DOHH2 (cell line): ENCODE measurements around the gene MROH7.

Experiments
- H3F3A ChIP-seq: fragments of 200-600 bp; sonication (generic), shearing (Covaris generic); 2 replicates; pipeline ENCODE4 v1.6.0; 2016; ENCODE audit warnings: antibody characterized with exemption, mild to moderate bottlenecking; ENCODE audit not compliant: control insufficient read depth, insufficient read depth
- H3K27ac ChIP-seq: fragments of 200-600 bp; sonication (generic); 2 replicates; pipeline ENCODE4 v1.5.1; 2014; ENCODE audit warnings: low read depth, mild to moderate bottlenecking, low read length, moderate library complexity
- H3K27me3 ChIP-seq: fragments of 200-600 bp; sonication (generic); 2 replicates; pipeline ENCODE4 v1.6.1; 2014; ENCODE audit warnings: mild to moderate bottlenecking, low read length, mixed read lengths; ENCODE audit not compliant: control insufficient read depth
- H3K36me3 ChIP-seq: fragments of 200-600 bp; sonication (generic); 2 replicates; pipeline ENCODE4 v1.6.1; 2014; ENCODE audit warnings: mild to moderate bottlenecking, low read length, moderate library complexity, mixed read lengths; ENCODE audit not compliant: control insufficient read depth
- H3K4me1 ChIP-seq: fragments of 200-600 bp; sonication (generic); 2 replicates; pipeline ENCODE4 v1.6.1; 2014; ENCODE audit warnings: mild to moderate bottlenecking, low read length, mixed read lengths; ENCODE audit not compliant: control insufficient read depth
- H3K4me2 ChIP-seq: fragments of 200-600 bp; sonication (generic); 2 replicates; pipeline ENCODE4 v1.6.0; 2014; ENCODE audit warnings: mild to moderate bottlenecking, low read length, moderate library complexity
- H3K4me3 ChIP-seq: fragments of 200-600 bp; sonication (generic); 2 replicates; pipeline ENCODE4 v1.5.1; 2014; ENCODE audit warnings: mild to moderate bottlenecking, low read length, mixed read lengths
- H3K79me2 ChIP-seq: fragments of 200-600 bp; sonication (generic); 2 replicates; pipeline ENCODE4 v1.6.1; 2014; ENCODE audit warnings: mild to moderate bottlenecking, low read length, mixed read lengths; ENCODE audit not compliant: control insufficient read depth
- H3K9me2 ChIP-seq: fragments of 200-600 bp; sonication (generic); replicated peaks from 2 replicates; pipeline ENCODE4 v1.6.1; 2014; ENCODE audit warnings: mild to moderate bottlenecking, low read length, mixed read lengths; ENCODE audit not compliant: control insufficient read depth
- H3K9me3 ChIP-seq: fragments of 200-600 bp; sonication (generic); 2 replicates; pipeline ENCODE4 v1.6.1; 2014; ENCODE audit warnings: antibody characterized with exemption, low read length, mixed read lengths; ENCODE audit not compliant: control insufficient read depth, insufficient read depth
- H4K20me1 ChIP-seq: fragments of 200-600 bp; sonication (generic); 2 replicates; pipeline ENCODE4 v1.6.0; 2014; ENCODE audit warnings: low read depth, mild to moderate bottlenecking, antibody characterized with exemption, low read length, moderate library complexity; ENCODE audit not compliant: control insufficient read depth, insufficient read depth
- EZH2phosphoT487 ChIP-seq: fragments of 200-600 bp; sonication (generic); IDR thresholded peaks from 2 replicates; pipeline ENCODE4 v1.6.1; 2017; ENCODE audit warnings: borderline replicate concordance, mild to moderate bottlenecking, antibody characterized with exemption, low read length, moderate library complexity, mixed read lengths
- TF ChIP-seq, protein P1 (sequence below): fragments of 200-600 bp; sonication (generic); IDR thresholded peaks from one replicate; pipeline ENCODE4 v1.5.1; 2014; ENCODE audit warnings: antibody characterized with exemption, mild to moderate bottlenecking, low read depth, low read length; ENCODE audit not compliant: poor library complexity, severe bottlenecking

MROH7 gene

DNA sequence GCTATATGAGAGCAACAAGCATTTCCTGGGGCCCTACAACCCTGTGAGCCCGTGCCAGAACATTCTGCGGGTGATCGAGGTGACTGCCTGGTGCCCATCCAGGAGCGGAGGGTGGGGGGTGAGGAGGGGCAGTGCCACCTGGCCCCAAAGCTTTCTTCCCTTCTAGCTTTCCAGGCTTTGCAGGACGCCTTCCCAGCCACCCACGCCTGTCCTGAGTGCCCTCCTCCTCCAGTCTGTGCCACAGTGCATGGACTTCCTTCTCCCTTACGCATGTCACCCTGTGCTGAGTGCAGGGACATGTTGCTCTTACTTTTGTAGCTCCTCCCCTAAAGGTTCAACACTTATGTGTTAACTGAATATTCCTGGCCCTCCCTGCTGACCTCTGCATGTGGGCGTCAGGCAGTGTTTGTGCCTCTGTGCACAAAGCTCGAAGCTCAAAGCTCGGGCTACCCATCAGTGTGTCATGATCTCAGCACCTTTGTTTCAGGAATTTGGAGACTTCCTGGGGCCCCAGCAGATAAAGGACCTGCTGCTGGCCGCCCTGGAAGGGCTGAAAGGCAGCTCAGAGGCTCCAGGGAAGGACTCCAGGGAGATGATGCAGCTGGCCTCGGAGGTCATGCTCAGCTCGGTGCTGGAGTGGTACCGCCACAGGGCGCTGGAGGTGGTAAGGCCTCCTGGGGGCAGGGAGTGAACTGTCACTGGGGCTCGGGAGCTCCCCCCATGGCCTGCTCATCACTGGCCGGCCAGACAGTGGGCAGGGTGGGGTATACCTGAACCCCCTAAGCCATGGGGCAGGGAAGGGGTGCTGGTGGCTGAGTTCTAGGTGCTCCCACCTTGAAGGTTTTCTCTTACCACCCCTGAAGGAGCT lies 37.4 kb downstream of the MROH7 start:
- Histone ChIP-seq H3K27me3 (no peaks in the 10 kb centered on the region; the same call in 1 of the 2 replicates), H3K79me2 (no peaks in the 10 kb centered on the region), H3K4me3 (no peak overlapping the region), H3K36me3 (no peaks in the 10 kb centered on the region), H3K4me2 (no peak overlapping the region), H3K27ac (no peak overlapping the region), H3F3A (no peaks in the 10 kb centered on the region), H3K9me3 (no peaks in the 10 kb centered on the region), H3K9me2 (no peaks in the 10 kb centered on the region), H4K20me1 (no peaks in the 10 kb centered on the region), H3K4me1 (no peaks in the 10 kb centered on the region)
- TF ChIP-seq, protein P1, sequence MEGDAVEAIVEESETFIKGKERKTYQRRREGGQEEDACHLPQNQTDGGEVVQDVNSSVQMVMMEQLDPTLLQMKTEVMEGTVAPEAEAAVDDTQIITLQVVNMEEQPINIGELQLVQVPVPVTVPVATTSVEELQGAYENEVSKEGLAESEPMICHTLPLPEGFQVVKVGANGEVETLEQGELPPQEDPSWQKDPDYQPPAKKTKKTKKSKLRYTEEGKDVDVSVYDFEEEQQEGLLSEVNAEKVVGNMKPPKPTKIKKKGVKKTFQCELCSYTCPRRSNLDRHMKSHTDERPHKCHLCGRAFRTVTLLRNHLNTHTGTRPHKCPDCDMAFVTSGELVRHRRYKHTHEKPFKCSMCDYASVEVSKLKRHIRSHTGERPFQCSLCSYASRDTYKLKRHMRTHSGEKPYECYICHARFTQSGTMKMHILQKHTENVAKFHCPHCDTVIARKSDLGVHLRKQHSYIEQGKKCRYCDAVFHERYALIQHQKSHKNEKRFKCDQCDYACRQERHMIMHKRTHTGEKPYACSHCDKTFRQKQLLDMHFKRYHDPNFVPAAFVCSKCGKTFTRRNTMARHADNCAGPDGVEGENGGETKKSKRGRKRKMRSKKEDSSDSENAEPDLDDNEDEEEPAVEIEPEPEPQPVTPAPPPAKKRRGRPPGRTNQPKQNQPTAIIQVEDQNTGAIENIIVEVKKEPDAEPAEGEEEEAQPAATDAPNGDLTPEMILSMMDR, result no peak
- no peak for TF ChIP-seq EZH2phosphoT487

DNA sequence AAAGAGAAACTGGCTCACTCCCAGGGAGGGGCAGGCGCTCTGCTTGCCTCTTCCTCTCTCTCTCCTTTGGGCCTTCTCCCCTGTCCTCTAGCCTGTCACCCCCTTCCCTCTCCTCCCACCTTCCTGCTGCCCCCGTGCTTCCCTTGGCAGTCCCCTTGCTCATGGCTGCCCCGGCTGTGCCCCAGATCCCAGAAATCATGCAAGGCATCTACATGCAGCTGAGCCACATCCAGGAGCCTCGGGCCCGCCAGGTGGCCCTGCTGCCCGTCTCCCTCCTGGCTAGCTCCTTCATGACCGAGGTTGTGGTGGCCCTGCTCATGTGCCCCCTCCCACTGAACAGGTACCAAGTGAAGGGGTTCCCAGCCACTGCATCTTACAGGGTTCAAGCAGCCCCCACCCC lies 38.1 kb downstream of the MROH7 start:
- TF ChIP-seq EZH2phosphoT487, result no peak
- TF ChIP-seq, protein P1, result no peak
- Histone ChIP-seq H3K79me2 (no peaks in the 10 kb centered on the region), H3K9me3 (no peaks in the 10 kb centered on the region), H3K4me1 (no peaks in the 10 kb centered on the region), H3K36me3 (no peaks in the 10 kb centered on the region), H3K27ac (no peak overlapping the region), H3F3A (no peaks in the 10 kb centered on the region), H3K4me2 (no peak overlapping the region), H3K27me3 (peaks cover 4% of the 10 kb centered on the region; the same call in 1 of the 2 replicates), H3K4me3 (no peak overlapping the region), H4K20me1 (no peaks in the 10 kb centered on the region), H3K9me2 (no peaks in the 10 kb centered on the region)

DNA sequence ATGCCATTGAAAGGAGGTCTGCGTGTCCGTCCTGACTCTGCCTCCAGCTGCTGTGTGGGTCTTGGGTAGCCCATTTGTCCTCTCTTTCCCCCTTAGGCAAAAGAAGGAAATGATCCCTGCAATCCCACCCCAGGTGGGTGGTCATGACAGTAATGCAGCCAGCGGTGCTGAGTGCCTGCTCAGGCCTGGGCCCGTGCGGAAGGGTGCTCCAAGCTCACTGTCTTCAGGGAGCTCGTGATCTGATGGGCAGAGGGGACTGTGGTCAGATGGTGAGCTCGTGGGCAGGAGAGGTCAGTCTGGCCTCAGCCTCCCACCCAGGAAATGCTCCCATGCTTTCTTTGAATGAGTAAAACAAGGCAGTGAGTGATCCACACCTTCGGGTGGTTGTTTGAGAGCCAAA lies 38.8 kb downstream of the MROH7 start:
- H4K20me1 ChIP-seq, result no peaks in the 10 kb centered on the region
- no peak overlapping the region for H3K27ac ChIP-seq
- H3K4me2 ChIP-seq, result no peak overlapping the region
- no peaks in the 10 kb centered on the region for H3F3A ChIP-seq
- no peaks in the 10 kb centered on the region for H3K9me3 ChIP-seq
- TF ChIP-seq, protein P1, result no peak
- TF ChIP-seq EZH2phosphoT487, result no peak
- H3K4me3 ChIP-seq, result no peak overlapping the region
- no peaks in the 10 kb centered on the region for H3K79me2 ChIP-seq
- no peaks in the 10 kb centered on the region for H3K4me1 ChIP-seq
- no peaks in the 10 kb centered on the region for H3K9me2 ChIP-seq
- H3K27me3 ChIP-seq, result peaks cover 4% of the 10 kb centered on the region; the same call in 1 of the 2 replicates
- H3K36me3 ChIP-seq, result no peaks in the 10 kb centered on the region
